GM12875 (cell line): Measurements from ENCODE around the gene IFNL3.

ENCODE experiments used
- H3K4me3 ChIP-seq: one replicate; pipeline ENCODE4 v1.5.1; 2011; ENCODE audit warnings: low read depth, low read length, control low read depth
- TF ChIP-seq, protein P1 (sequence below): IDR thresholded peaks from 2 replicates; pipeline ENCODE4 v1.5.1; 2011; ENCODE audit warnings: low read depth, mild to moderate bottlenecking, control low read depth, inconsistent platforms, low read length, moderate library complexity, borderline replicate concordance; ENCODE audit not compliant: insufficient read depth

IFNL3 gene

DNA sequence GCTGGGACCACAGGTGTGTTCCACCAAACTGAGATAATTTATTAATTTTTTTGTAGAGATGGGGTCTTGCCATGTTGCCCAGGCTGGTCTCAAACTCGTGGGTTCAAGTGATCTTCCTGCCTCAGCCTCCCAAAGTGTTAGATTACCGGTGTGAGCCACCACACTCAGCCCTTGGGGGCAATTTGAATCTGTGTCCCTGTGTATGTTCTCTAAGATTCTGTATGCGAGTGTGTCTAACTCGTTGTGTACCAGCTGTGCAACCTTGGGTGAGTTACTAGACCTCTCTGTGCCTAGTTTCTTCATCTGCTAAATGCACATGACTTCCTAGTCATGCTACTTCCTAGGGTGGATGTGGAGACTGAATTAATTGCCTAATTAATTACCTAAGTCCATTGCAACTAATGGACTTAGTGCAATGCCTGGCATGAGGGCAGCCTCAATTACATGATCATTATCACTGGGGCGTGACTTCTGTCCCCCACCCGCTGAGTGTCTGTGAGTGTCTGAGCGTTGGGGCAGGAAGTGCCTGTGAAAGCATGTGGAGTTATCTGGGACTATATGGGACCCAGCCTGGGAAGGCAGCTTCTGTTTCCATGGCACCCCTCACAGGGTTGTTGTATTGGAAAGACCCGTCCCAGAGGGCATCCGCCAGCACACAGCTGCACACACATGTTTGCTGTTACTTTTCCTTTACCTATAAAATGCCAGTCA is 49.8 kb downstream of the IFNL3 start:
- no peak overlapping the region for H3K4me3 ChIP-seq
- TF ChIP-seq, protein P1, sequence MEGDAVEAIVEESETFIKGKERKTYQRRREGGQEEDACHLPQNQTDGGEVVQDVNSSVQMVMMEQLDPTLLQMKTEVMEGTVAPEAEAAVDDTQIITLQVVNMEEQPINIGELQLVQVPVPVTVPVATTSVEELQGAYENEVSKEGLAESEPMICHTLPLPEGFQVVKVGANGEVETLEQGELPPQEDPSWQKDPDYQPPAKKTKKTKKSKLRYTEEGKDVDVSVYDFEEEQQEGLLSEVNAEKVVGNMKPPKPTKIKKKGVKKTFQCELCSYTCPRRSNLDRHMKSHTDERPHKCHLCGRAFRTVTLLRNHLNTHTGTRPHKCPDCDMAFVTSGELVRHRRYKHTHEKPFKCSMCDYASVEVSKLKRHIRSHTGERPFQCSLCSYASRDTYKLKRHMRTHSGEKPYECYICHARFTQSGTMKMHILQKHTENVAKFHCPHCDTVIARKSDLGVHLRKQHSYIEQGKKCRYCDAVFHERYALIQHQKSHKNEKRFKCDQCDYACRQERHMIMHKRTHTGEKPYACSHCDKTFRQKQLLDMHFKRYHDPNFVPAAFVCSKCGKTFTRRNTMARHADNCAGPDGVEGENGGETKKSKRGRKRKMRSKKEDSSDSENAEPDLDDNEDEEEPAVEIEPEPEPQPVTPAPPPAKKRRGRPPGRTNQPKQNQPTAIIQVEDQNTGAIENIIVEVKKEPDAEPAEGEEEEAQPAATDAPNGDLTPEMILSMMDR: no peak

DNA sequence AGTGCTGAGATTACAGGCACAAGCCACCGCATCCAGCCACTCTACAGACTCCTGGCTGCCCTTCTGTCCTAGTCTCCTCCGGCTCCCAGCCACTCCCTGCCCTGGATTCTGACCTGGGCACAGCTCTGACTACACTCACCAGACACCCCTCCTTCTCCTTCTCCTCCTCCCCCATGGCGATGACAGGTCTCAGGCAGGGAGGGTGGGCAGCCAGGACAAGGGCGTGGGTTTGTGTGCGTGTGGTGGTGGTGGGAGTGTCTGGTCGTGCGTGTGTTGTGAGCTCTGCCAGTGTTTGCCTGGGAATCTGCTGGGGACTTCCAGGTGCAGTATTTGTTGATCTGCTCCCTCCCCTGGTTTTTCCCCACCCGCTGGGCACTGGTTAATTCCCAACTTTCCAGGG is 51.0 kb downstream of the IFNL3 start:
- no peak overlapping the region for H3K4me3 ChIP-seq
- TF ChIP-seq, protein P1: no peak
